ENCODE results near the gene GINS1. TPM values are rescaled to one million over a fixed set of nuclear protein-coding genes. Genes with fewer than 3 reads are reported as not detected.

GINS1 gene
- total RNA-seq, 6 experiments from 2014 or later, result 0.37 to 3.5 (median 0.76) TPM

GRCh38 chr20:25480156-25480555 is 72.7 kb downstream of the GINS1 start:
- H3K27me3 ChIP-seq, result no peaks in the 10 kb centered on the region
- H3K27ac ChIP-seq, result no peak overlapping the region
- no peak for TF ChIP-seq POLR2A (IDR thresholded peaks at IDR 0.05)
- no peak for TF ChIP-seq CTCF (IDR thresholded peaks at IDR 0.05)
- no peaks in the 10 kb centered on the region for H3K9me3 ChIP-seq
- WGBS (ENCODE audit: insufficient coverage, low coverage, low lambda C conversion rate, missing lambda C conversion rate), result 80% methylated on average over 1 of the region's 7 CpGs
- ATAC-seq, result no peak
- no peak overlapping the region for H3K4me3 ChIP-seq
- intact Hi-C loops (cut with DNase I), result no loop called here
- no peaks in the 10 kb centered on the region for H3K4me1 ChIP-seq
- no peak for DNase-seq
- peaks cover 0 to 16% (median 4%) of the 10 kb centered on the region in 4 donors for H3K36me3 ChIP-seq

GRCh38 chr20:25480797-25481196 is 73.3 kb downstream of the GINS1 start:
- ATAC-seq, result peak in 1 of 4 donors; percentile 17
- Histone ChIP-seq H3K4me1 (no peaks in the 10 kb centered on the region), H3K36me3 (peaks cover 0 to 16% (median 4%) of the 10 kb centered on the region in 4 donors), H3K27ac (no peak overlapping the region), H3K4me3 (no peak overlapping the region), H3K9me3 (no peaks in the 10 kb centered on the region), H3K27me3 (no peaks in the 10 kb centered on the region)
- intact Hi-C loops (cut with DNase I), result no loop called here
- DNase-seq, result no peak
- no peak for TF ChIP-seq CTCF (IDR thresholded peaks at IDR 0.05)
- TF ChIP-seq POLR2A (IDR thresholded peaks at IDR 0.05), result no peak
- WGBS (ENCODE audit: insufficient coverage, low coverage, low lambda C conversion rate, missing lambda C conversion rate), result 57% methylated on average over 3 of the region's 9 CpGs

GRCh38 chr20:25481235-25481917 is 73.9 kb downstream of the GINS1 start:
- Histone ChIP-seq H3K36me3 (peaks cover 0 to 16% (median 4%) of the 10 kb centered on the region in 4 donors), H3K4me3 (no peak overlapping the region), H3K27me3 (no peaks in the 10 kb centered on the region), H3K4me1 (no peaks in the 10 kb centered on the region), H3K27ac (no peak overlapping the region), H3K9me3 (no peaks in the 10 kb centered on the region)
- intact Hi-C loops (cut with DNase I), result no loop called here
- 83% methylated on average over 1 of the region's 11 CpGs for WGBS (ENCODE audit: insufficient coverage, low coverage, low lambda C conversion rate, missing lambda C conversion rate)
- DNase-seq, result no peak
- TF ChIP-seq CTCF (IDR thresholded peaks at IDR 0.05) (no peak), POLR2A (IDR thresholded peaks at IDR 0.05) (no peak)
- no peak for ATAC-seq

- no peaks in the 10 kb centered on the region for H3K4me1 ChIP-seq
- no peaks in the 10 kb centered on the region for H3K9me3 ChIP-seq
- H3K27me3 ChIP-seq, result no peaks in the 10 kb centered on the region
- 80% methylated on average over 2 of the region's 12 CpGs for WGBS (ENCODE audit: insufficient coverage, low coverage, low lambda C conversion rate, missing lambda C conversion rate)
- TF ChIP-seq POLR2A (IDR thresholded peaks at IDR 0.05) (no peak), CTCF (IDR thresholded peaks at IDR 0.05) (no peak)
- intact Hi-C loops (cut with DNase I), result no loop called here
- DNase-seq (no peak), ATAC-seq (no peak)
- H3K4me3 ChIP-seq, result no peak overlapping the region
- H3K27ac ChIP-seq, result no peak overlapping the region
- H3K36me3 ChIP-seq, result peaks cover 0 to 16% (median 4%) of the 10 kb centered on the region in 4 donors
Measured at GRCh38 chr20:25481918-25482253, 74.4 kb downstream of the GINS1 start.
